NCI-H1417 (cell line): ENCODE data around the gene ARFIP1.
A peak's percentile ranks its signal among the peaks of the same experiment; 100 is the strongest.

Experiments used
- DNase-seq, 3 experiments: peaks; one replicate each; lab custom pipeline; 2025; lab: John Stamatoyannopoulos, UW

The ARFIP1 gene

DNA sequence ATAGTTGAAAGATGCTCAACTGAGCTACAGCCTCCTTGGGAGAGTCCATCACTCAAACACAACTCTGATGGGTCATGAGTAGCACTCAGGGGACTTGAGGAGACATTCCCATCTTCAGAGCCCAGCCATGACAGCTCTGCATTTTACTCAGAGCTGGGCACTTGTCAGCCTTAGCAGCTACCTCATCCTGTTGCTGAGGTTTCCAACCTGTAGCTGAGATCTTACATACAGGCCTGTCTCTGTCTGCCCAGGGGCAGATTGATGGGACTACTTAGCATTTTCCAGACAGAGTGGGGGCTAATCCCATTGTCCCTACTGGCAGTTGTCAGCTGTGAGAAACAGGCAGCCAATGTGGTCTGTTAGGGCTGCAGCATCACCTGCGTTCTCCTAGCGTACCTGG is 159.9 kb downstream of the ARFIP1 start:
- DNase-seq, result peak in 1 of 3 experiments; percentile 1

DNA sequence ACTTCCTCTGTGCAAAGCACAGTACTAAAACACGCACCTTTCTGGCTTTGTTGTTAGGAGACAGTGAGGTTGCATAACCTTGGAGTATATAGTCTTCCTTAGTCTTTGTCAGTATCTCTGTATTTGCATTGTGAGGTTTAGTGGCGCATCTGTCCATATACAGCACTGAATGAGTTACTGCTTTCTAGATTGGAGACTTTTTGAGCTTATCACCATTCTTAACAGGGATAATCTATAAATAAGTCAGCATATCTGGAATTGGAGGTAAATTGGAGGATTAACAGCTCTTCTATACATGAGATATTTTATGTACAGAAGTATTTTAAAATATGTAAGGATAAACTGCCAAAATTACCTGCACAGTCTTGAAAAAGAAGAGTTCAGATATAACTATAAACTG is 160.7 kb downstream of the ARFIP1 start:
- DNase-seq, result no peak

- no peak for DNase-seq
Observed at GRCh38 chr4:152941411-152941810, 161.7 kb downstream of the ARFIP1 start.

DNA sequence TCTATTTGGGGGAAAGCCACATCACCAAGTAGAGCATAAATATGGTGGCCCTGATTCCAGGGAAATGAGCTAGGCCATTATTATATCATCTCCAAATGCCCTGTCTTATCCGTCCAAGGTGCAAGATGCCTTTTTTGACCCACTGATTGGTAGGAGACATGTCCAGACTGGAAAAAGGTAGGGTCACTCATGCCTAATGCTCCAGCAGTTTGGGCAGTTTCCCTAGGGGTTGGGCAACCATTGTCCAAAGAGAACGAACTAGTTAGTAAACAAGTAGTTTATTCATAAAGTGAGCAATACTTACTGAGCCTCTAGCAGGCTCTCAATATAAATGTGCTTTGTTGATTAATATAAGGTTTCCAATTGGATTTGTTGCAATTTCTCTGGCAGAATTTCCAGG is 162.6 kb downstream of the ARFIP1 start:
- no peak for DNase-seq

- DNase-seq, result no peak
Observed at GRCh38 chr4:152943672-152944071, 163.9 kb downstream of the ARFIP1 start.

- peak in 1 of 3 experiments; percentile 35 for DNase-seq
Observed at GRCh38 chr4:152944666-152945320, 165.0 kb downstream of the ARFIP1 start.

DNA sequence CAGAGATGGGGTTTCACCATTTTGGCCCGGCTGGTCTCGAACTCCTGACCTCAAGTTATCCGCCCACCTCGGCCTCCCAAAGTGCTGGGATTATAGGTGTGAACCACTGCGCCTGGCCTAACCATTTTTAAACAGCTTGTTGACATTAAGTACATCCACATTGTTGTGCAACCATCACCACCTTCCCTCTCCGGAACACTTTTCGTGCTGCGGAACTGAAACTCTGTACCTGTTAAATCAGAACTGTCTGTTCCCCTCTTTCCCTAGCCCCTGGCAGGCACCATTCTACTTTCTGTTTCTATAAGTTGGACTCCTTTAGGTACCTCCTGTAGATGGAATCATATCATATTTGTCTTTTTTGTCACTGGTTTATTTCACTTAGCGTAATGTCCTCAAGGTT is 165.9 kb downstream of the ARFIP1 start:
- no peak for DNase-seq

- no peak for DNase-seq
Observed at GRCh38 chr4:152946446-152946845, 166.7 kb downstream of the ARFIP1 start.

GRCh38 chr4:152947311-152947710 is 167.6 kb downstream of the ARFIP1 start:
- no peak for DNase-seq

- no peak for DNase-seq
Observed at GRCh38 chr4:152949930-152950329, 170.2 kb downstream of the ARFIP1 start.

GRCh38 chr4:152950402-152951274 is 170.9 kb downstream of the ARFIP1 start:
- no peak for DNase-seq

GRCh38 chr4:152951348-152951747 is 171.6 kb downstream of the ARFIP1 start:
- DNase-seq, result no peak

GRCh38 chr4:152953514-152953913 is 173.8 kb downstream of the ARFIP1 start:
- DNase-seq, result no peak

- DNase-seq, result no peak
Observed at GRCh38 chr4:152954741-152955140, 175.0 kb downstream of the ARFIP1 start.

GRCh38 chr4:152956147-152956546 is 176.4 kb downstream of the ARFIP1 start:
- DNase-seq, result no peak

GRCh38 chr4:152956650-152957436 is 177.1 kb downstream of the ARFIP1 start:
- DNase-seq, result no peak

- no peak for DNase-seq
Observed at GRCh38 chr4:152957437-152958171, 177.8 kb downstream of the ARFIP1 start.

DNA sequence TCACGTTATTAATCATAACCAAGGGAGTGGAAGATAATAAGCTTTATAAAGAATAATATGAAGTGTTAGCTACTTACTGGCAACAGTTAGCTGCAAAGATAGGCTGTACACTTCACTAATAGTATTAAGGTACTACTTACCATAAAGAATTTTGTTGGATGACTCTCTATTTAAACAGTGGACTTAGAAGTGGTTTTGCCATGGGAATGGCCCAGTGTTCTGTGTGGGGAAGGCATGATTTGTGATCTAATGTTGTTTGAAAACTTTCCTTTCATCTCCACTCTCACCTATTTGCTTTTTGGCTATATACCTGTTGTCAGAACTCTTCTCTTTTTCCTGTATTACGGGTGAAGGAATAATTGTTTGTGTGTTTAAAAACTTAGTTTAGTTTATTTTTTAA is 179.3 kb downstream of the ARFIP1 start:
- DNase-seq, result no peak

DNA sequence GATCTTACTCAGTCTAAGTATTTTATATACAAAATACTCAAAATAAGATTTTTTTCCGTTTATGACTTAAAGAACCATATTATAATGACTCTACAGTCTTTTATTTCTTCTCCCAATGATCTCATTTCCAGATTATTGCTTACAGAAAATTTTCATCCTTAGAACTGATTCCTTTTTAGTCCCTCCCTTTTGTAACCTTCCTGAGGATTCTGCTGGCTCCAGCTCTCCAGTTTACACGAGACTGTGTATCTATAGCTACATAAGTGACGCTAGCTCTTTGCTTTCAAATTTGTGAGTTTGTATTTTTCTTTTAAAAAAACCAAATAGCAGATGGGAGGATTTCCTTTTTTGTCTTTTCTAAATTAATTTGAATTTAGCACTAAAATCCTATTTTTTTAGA is 180.3 kb downstream of the ARFIP1 start:
- DNase-seq, result no peak

DNA sequence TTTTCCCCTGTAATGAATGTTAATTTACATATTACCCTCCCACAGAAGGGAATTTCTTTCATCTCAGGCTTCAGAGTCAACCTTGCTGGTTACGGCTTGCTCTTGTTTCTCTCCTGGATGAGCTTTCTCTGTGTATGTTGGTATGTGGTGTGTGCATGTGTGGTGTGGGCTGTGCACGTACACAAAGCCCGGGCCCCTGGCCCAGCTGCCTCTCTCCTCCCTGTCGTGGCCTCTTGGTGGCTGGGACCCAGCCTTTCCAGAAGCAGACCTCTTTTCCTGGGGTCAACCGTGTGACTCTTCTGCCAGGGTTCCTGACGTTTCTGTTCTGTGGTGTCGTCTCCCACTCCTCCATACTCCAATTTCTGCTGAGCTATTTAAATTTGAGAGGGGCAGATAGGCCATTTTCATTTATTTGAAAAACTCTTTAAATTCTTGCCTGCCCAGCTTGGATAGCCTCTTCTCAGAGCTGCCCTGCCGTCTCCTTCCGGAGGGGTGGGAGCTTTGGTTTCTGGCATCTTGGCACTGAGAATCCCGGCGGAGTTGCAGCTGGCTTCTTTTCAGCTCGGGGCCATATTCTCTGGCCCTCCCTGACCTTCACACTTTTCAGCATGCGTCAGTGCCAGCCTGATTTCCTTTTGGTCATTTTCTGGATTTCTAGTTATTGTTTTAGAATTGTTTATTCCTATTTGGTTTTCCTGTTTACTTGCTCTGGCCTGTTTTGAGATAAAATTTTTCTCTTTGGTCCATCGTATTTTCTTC is 181.4 kb downstream of the ARFIP1 start:
- no peak for DNase-seq

GRCh38 chr4:152961773-152962115 is 182.0 kb downstream of the ARFIP1 start:
- DNase-seq, result no peak
